K562 (cell line): ENCODE results near the gene PTBP3. TPM values are rescaled to one million over a fixed set of nuclear protein-coding genes. Genes with fewer than 3 reads are reported as not detected.

ENCODE experiments used
- ATAC-seq: fragments of 200-7000 bp; cut with Tn5 transposase; 3 replicates; pipeline ENCODE4 v1.9.1; 2020; ENCODE audit warnings: moderate library complexity
- BruUV-seq: library from RNA; stranded (reverse); fragments of 400-500 nt; replicated peaks from 2 replicates; lab custom pipeline; 2021; lab: Mats Ljungman, UMichigan
- CTCF ChIA-PET: fragments of 300-600 bp; formaldehyde crosslinking; extraction: SDS; loops from one replicate; lab custom pipeline; 2021; ENCODE audit warnings: low intra/inter-chr PET ratio; lab: Yijun Ruan, JAX
- POLR2A ChIA-PET: fragments of 300-600, 350-650 bp; sonication (Branson Sonifier 250); formaldehyde crosslinking; extraction: SDS; loops from one replicate; lab custom pipeline; 2021; ENCODE audit warnings: antibody characterized with exemption, inconsistent platforms; lab: Yijun Ruan, JAX
- DNase-seq, 4 experiments: peaks; one replicate each; pipeline versions ENCODE4 v3.0.0 to v3.0.0-alpha.2; 2011 to 2018; ENCODE audit warnings: low spot score in 3 of 4, mixed read lengths in 3 of 4; ENCODE audit errors: extremely low read depth in 1 of 4
- FAIRE-seq: peaks from 2 replicates; lab custom pipeline; 2011; peaks lifted over from hg19 to GRCh38; lab: Jason Lieb, UNC
- H2AFZ ChIP-seq: 2 replicates; pipeline ENCODE4 v1.6.0; 2011; ENCODE audit warnings: low read depth, low read length, control low read depth, inconsistent platforms
- H3K27ac ChIP-seq: fragments of 200-600 bp; 3 replicates; pipeline ENCODE4 v1.8.0; 2011; ENCODE audit warnings: low read depth, mild to moderate bottlenecking, control low read depth, inconsistent platforms, low read length, moderate library complexity, mixed read lengths; ENCODE audit errors: extremely low read depth
- H3K27me3 ChIP-seq, 2 experiments: fragments of 300-600 bp in 1 of 2; 2 replicates in 1 of 2; 3 replicates in 1 of 2; pipeline versions ENCODE4 v1.6.0 to v1.8.0; 2011; ENCODE audit warnings: inconsistent platforms in 2 of 2, low read length in 2 of 2, mild to moderate bottlenecking in 1 of 2, mixed read lengths in 1 of 2, moderate library complexity in 1 of 2; ENCODE audit not compliant: control insufficient read depth in 2 of 2, insufficient read depth in 2 of 2
- H3K36me3 ChIP-seq: fragments of 300-600 bp; 3 replicates; pipeline ENCODE4 v1.8.0; 2011; ENCODE audit warnings: mild to moderate bottlenecking, low read length, inconsistent platforms; ENCODE audit not compliant: control insufficient read depth, insufficient read depth
- H3K4me1 ChIP-seq, 2 experiments: fragments of 200-600 bp in 1 of 2; replicated peaks in 1 of 2; 2 replicates in 1 of 2; 3 replicates in 1 of 2; pipeline versions ENCODE4 v1.5.1 to v1.8.0; 2011; ENCODE audit warnings: inconsistent platforms in 2 of 2, low read length in 2 of 2, mild to moderate bottlenecking in 1 of 2, mixed read lengths in 1 of 2, moderate library complexity in 1 of 2; ENCODE audit not compliant: control insufficient read depth in 2 of 2, insufficient read depth in 2 of 2
- H3K4me2 ChIP-seq: 2 replicates; pipeline ENCODE4 v1.6.1; 2011; ENCODE audit warnings: low read length, control low read depth, inconsistent platforms, mixed read lengths; ENCODE audit not compliant: insufficient read depth
- H3K4me3 ChIP-seq: fragments of 200-600 bp; sonication (generic), shearing (Covaris generic); 2 replicates; pipeline ENCODE4 v1.5.1; 2016; ENCODE audit warnings: control low read depth, inconsistent platforms
- H3K79me2 ChIP-seq: fragments of 200-600 bp; 3 replicates; pipeline ENCODE4 v1.8.0; 2011; ENCODE audit warnings: low read length, inconsistent platforms; ENCODE audit not compliant: control insufficient read depth, insufficient read depth
- H3K9ac ChIP-seq, 2 experiments: 2 replicates each; pipeline versions ENCODE4 v1.6.0 to v1.6.1; 2011; ENCODE audit warnings: low read depth in 2 of 2, low read length in 2 of 2, control low read depth in 1 of 2, inconsistent platforms in 1 of 2, mild to moderate bottlenecking in 1 of 2, mixed read lengths in 1 of 2; ENCODE audit not compliant: insufficient read depth in 1 of 2
- H3K9me1 ChIP-seq: one replicate; pipeline ENCODE4 v1.6.0; 2011; ENCODE audit warnings: inconsistent platforms, mild to moderate bottlenecking, low read length, moderate library complexity; ENCODE audit not compliant: control insufficient read depth, insufficient read depth
- H3K9me3 ChIP-seq: replicated peaks from 2 replicates; pipeline ENCODE4 v1.5.1; 2011; ENCODE audit warnings: low read depth, low read length, inconsistent platforms; ENCODE audit not compliant: control insufficient read depth, insufficient read depth
- H4K20me1 ChIP-seq: replicated peaks from 2 replicates; pipeline ENCODE4 v1.6.1; 2011; ENCODE audit warnings: low read length, inconsistent platforms, mixed read lengths; ENCODE audit not compliant: control insufficient read depth, insufficient read depth
- CBX3 ChIP-seq, 2 experiments: IDR thresholded peaks; 1 replicate in 1 of 2; 2 replicates in 1 of 2; pipeline ENCODE4 v1.6.1; 2012; ENCODE audit warnings: inconsistent platforms in 2 of 2, low read length in 2 of 2, borderline replicate concordance in 1 of 2, control low read depth in 1 of 2
- HNRNPH1 ChIP-seq: fragments of 200-400 bp; formaldehyde crosslinking; optimal IDR thresholded peaks from 2 replicates; pipeline ENCODE3; 2017; ENCODE audit warnings: low read depth, mild to moderate bottlenecking, low read length, moderate library complexity
- POLR3A ChIP-seq: IDR thresholded peaks from 2 replicates; pipeline ENCODE4 v1.6.1; 2011; ENCODE audit warnings: borderline replicate concordance, mild to moderate bottlenecking, moderate library complexity; ENCODE audit not compliant: insufficient read length, insufficient read depth; ENCODE audit errors: extremely low read depth
- RB1 ChIP-seq: fragments of 450-650 bp; IDR thresholded peaks from 2 replicates; pipeline ENCODE4 v1.6.1; 2017; ENCODE audit warnings: low read depth, mild to moderate bottlenecking
- ZFP36 ChIP-seq: fragments of 150-350 bp; IDR thresholded peaks from 2 replicates; pipeline ENCODE4 v1.6.1; 2018; ENCODE audit warnings: low read length, low read depth; ENCODE audit not compliant: partially characterized antibody
- WGBS: fragments of 100-300 bp; shearing (Covaris generic); methylation state at CpG from one replicate; pipeline ENCODE4 v1.1.6; 2016; ENCODE audit warnings: low coverage, mixed read lengths; ENCODE audit not compliant: insufficient coverage; ENCODE audit errors: missing lambda C conversion rate; 5-methylcytosine and 5-hydroxymethylcytosine counted together
- in situ Hi-C: fragments of 300-500 bp; cut with MboI; formaldehyde crosslinking; loops from 4 replicates; pipeline ENCODE4 v1.15.0; 2018; ENCODE audit warnings: inconsistent platforms, mixed read lengths
- intact Hi-C: fragments of 100-400 bp; cut with micrococcal nuclease; formaldehyde crosslinking; loops from 2 replicates; pipeline ENCODE4 v1.14.2; 2022
- polyA plus RNA-seq, 8 experiments: library from polyadenylated mRNA; depleted of rRNA in 4 of 8; stranded (reverse) in 5 of 8; unstranded in 3 of 8; fragments of >200 nt; fragmentation: Nextera tagmentation in 2 of 8; fragmentation: Illumina TruSeq in 1 of 8; extraction: Ambion mirVana in 2 of 8; extraction: Trizol in 1 of 8; gene quantifications; 2 replicates each; pipeline versions ENCODE4 v1.2.1 to v1.2.3, GENCODE V29; 2011 to 2014; ENCODE audit warnings: inconsistent platforms in 1 of 8, missing spikeins in 1 of 8
- total RNA-seq, 7 experiments: library from RNA; depleted of rRNA in 6 of 7; stranded (reverse); fragments of >200 nt in 6 of 7; fragmentation: Illumina TruSeq in 2 of 7; extraction: Trizol in 2 of 7; gene quantifications; 2 replicates each; pipeline versions ENCODE4 v1.2.1 to v1.2.3, GENCODE V29; 2011 to 2021; ENCODE audit warnings: low replicate concordance in 1 of 7
- TF ChIP-seq, protein P1 (sequence below): IDR thresholded peaks from 2 replicates; pipeline ENCODE4 v1.6.1; 2012; ENCODE audit warnings: low read depth, low read length, improper control_type of control experiment, borderline replicate concordance

The PTBP3 gene
- total and polyA plus RNA-seq, 9 of the 15 experiments (the other 6 are each of a cell fraction or from before 2014, with no cell fraction given) = 22.4 to 132 (median 68.0) TPM

DNA sequence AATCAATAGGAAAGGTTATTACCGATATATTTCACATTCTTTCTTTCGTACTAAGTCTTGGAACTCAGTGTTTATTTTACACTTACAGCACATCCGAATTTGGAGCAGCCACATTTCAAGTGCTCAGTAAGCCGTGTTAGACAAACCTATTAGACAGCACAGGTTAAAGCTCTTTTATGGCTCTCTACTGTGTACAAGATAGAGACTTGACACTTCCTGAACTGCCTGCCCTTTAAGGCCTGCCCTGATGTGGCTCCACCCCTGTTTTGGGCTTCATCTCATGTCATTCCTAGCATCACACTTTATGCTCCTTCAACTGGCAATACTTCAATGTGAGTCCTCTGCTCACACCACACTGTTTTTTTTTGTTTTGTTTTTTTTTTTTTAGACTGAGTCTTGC is 134.8 kb downstream of the PTBP3 start:
- WGBS = 24% methylated on average over 4 of the region's 4 CpGs
- BruUV-seq = no TSS peak
- Histone ChIP-seq H3K79me2 (no peaks in the 10 kb centered on the region), H3K4me3 (no peak overlapping the region), H3K9me3 (no peaks in the 10 kb centered on the region), H3K9ac (no peak overlapping the region), H3K4me1 (peaks cover 10 to 20% of the 10 kb centered on the region in 2 experiments), H3K4me2 (0 out of 2 replicates have a peak overlapping the region, but pooled peaks have one; percentile 9), H4K20me1 (no peaks in the 10 kb centered on the region), H3K27me3 (no peaks in the 10 kb centered on the region), H2AFZ (peak overlapping the region; percentile 61), H3K36me3 (no peaks in the 10 kb centered on the region), H3K27ac (no peak overlapping the region), H3K9me1 (no peaks in the 10 kb centered on the region)
- no peak for FAIRE-seq
- in situ Hi-C loops (no loop called here), intact Hi-C loops (no loop called here)
- ChIA-PET POLR2A (interaction anchor here (0.6 to 1.4 kb wide), 4 partner anchors 16 to 1015 kb away, joined by 3 read pairs; no protein-coding TSS in a partner anchor), CTCF (no interaction called here)
- peak in 1 of 4 experiments; percentile 54 for DNase-seq
- peak; percentile 79 for ATAC-seq
- TF ChIP-seq HNRNPH1 (no peak), CBX3 (IDR thresholded peaks at IDR 0.05; ENCODE audit: borderline replicate concordance in 1 of 2, low read length in 2 of 2) (peak in 1 of 2 experiments; percentile 75; a peak in 1 of 3 replicates), RB1 (no peak), POLR3A (no peak), ZFP36 (peak; percentile 89)
- TF ChIP-seq, protein P1, sequence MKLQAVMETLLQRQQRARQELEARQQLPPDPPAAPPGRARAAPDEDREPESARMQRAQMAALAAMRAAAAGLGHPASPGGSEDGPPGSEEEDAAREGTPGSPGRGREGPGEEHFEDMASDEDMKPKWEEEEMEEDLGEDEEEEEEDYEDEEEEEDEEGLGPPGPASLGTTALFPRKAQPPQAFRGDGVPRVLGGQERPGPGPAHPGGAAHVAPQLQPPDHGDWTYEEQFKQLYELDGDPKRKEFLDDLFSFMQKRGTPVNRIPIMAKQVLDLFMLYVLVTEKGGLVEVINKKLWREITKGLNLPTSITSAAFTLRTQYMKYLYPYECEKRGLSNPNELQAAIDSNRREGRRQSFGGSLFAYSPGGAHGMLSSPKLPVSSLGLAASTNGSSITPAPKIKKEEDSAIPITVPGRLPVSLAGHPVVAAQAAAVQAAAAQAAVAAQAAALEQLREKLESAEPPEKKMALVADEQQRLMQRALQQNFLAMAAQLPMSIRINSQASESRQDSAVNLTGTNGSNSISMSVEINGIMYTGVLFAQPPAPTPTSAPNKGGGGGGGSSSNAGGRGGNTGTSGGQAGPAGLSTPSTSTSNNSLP = no peak
